ENCODE results near the gene BEST1.

GRCh38 chr11:61905067-61905696, 45.0 kb upstream of the BEST1 start:
- TF ChIP-seq, protein P1, sequence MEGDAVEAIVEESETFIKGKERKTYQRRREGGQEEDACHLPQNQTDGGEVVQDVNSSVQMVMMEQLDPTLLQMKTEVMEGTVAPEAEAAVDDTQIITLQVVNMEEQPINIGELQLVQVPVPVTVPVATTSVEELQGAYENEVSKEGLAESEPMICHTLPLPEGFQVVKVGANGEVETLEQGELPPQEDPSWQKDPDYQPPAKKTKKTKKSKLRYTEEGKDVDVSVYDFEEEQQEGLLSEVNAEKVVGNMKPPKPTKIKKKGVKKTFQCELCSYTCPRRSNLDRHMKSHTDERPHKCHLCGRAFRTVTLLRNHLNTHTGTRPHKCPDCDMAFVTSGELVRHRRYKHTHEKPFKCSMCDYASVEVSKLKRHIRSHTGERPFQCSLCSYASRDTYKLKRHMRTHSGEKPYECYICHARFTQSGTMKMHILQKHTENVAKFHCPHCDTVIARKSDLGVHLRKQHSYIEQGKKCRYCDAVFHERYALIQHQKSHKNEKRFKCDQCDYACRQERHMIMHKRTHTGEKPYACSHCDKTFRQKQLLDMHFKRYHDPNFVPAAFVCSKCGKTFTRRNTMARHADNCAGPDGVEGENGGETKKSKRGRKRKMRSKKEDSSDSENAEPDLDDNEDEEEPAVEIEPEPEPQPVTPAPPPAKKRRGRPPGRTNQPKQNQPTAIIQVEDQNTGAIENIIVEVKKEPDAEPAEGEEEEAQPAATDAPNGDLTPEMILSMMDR (conservative IDR thresholded peaks at IDR 0.05): no peak
- TF ChIP-seq EZH2 (IDR thresholded peaks at IDR 0.05; ENCODE audit: low read depth): no peak

Data from PC-9 (cell line).